SK-N-SH (cell line): Measurements from ENCODE around the gene MOK.

ENCODE experiments used
- FOSL2 ChIP-seq: IDR thresholded peaks from 2 replicates; pipeline ENCODE4 v1.4.0; 2012; ENCODE audit warnings: low read depth, mild to moderate bottlenecking, moderate library complexity, borderline replicate concordance
- JUND ChIP-seq: IDR thresholded peaks from 2 replicates; pipeline ENCODE4 v1.4.0; 2012
- RAD21 ChIP-seq: IDR thresholded peaks from 2 replicates; pipeline ENCODE4 v1.6.1; 2012; ENCODE audit warnings: mild to moderate bottlenecking, low read length
- RCOR1 ChIP-seq: fragments of 150-350 bp; IDR thresholded peaks from 2 replicates; pipeline ENCODE4 v1.6.1; 2017; ENCODE audit warnings: antibody characterized with exemption, low read length
- TAF1 ChIP-seq: IDR thresholded peaks from 2 replicates; pipeline ENCODE4 v1.6.1; 2012; ENCODE audit warnings: low read depth, mild to moderate bottlenecking, low read length, moderate library complexity, borderline replicate concordance
- TCF12 ChIP-seq: IDR thresholded peaks from 2 replicates; pipeline ENCODE4 v1.4.0; 2012
- YY1 ChIP-seq: IDR thresholded peaks from 2 replicates; pipeline ENCODE4 v1.4.0; 2012; ENCODE audit warnings: low read depth, mild to moderate bottlenecking
- TF ChIP-seq, protein P1 (sequence below): fragments of 200-600 bp; sonication (generic); IDR thresholded peaks from 2 replicates; pipeline ENCODE4 v1.6.1; 2017; ENCODE audit warnings: antibody characterized with exemption, mild to moderate bottlenecking, moderate library complexity
- TF ChIP-seq, protein P2 (sequence below): IDR thresholded peaks from 2 replicates; pipeline ENCODE4 v1.4.0; 2012; ENCODE audit warnings: low read depth, borderline replicate concordance
- TF ChIP-seq, protein P3 (sequence below): IDR thresholded peaks from 2 replicates; pipeline ENCODE4 v1.6.1; 2012; ENCODE audit warnings: mild to moderate bottlenecking, low read depth, low read length, moderate library complexity
- TF ChIP-seq, protein P4 (sequence below): IDR thresholded peaks from 2 replicates; pipeline ENCODE4 v1.4.0; 2012; ENCODE audit warnings: low read depth
- TF ChIP-seq, protein P5 (sequence below): fragments of 150-350 bp; IDR thresholded peaks from 2 replicates; pipeline ENCODE4 v1.6.1; 2017; ENCODE audit warnings: antibody characterized with exemption, low read length, low read depth, borderline replicate concordance

DNA sequence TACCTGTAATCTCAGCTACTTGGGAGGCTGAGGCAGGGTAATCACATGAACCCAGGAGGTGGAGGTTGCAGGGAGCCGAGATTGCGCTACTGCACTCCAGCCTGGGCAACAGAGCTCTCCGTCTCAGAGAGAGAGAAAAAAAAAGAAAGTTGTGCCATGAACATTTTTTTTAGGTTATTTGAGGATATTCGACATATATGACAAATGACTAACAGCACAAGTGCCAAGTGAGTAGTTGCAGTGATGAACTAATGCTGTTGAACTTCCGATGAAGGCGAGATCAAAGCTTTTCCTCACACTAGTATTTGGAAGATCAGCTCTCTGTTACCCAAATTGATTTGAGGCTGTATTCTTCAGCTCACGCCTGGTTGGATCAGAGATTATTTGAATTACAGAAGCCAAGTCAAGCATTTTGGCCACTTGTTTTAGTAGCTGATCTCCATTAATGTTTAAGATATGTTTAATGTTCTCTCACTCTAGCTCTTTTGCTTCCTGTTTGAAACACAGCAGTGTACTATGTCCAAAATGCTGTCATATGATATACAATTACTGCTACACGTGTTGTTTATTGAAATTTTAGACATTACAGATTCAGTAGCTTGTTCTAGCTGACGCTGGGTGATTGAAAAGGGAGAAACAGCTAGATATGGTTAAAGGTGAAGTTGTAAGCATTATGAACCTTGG lies 121.9 kb downstream of the MOK start:
- TF ChIP-seq, protein P1, sequence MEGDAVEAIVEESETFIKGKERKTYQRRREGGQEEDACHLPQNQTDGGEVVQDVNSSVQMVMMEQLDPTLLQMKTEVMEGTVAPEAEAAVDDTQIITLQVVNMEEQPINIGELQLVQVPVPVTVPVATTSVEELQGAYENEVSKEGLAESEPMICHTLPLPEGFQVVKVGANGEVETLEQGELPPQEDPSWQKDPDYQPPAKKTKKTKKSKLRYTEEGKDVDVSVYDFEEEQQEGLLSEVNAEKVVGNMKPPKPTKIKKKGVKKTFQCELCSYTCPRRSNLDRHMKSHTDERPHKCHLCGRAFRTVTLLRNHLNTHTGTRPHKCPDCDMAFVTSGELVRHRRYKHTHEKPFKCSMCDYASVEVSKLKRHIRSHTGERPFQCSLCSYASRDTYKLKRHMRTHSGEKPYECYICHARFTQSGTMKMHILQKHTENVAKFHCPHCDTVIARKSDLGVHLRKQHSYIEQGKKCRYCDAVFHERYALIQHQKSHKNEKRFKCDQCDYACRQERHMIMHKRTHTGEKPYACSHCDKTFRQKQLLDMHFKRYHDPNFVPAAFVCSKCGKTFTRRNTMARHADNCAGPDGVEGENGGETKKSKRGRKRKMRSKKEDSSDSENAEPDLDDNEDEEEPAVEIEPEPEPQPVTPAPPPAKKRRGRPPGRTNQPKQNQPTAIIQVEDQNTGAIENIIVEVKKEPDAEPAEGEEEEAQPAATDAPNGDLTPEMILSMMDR, result no peak
- no peak for TF ChIP-seq TCF12
- TF ChIP-seq TAF1, result no peak
- TF ChIP-seq, protein P2, sequence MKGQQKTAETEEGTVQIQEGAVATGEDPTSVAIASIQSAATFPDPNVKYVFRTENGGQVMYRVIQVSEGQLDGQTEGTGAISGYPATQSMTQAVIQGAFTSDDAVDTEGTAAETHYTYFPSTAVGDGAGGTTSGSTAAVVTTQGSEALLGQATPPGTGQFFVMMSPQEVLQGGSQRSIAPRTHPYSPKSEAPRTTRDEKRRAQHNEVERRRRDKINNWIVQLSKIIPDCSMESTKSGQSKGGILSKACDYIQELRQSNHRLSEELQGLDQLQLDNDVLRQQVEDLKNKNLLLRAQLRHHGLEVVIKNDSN, result no peak
- no peak for TF ChIP-seq RAD21
- no peak for TF ChIP-seq YY1
- TF ChIP-seq FOSL2, result no peak
- TF ChIP-seq RCOR1, result no peak
- TF ChIP-seq, protein P3, sequence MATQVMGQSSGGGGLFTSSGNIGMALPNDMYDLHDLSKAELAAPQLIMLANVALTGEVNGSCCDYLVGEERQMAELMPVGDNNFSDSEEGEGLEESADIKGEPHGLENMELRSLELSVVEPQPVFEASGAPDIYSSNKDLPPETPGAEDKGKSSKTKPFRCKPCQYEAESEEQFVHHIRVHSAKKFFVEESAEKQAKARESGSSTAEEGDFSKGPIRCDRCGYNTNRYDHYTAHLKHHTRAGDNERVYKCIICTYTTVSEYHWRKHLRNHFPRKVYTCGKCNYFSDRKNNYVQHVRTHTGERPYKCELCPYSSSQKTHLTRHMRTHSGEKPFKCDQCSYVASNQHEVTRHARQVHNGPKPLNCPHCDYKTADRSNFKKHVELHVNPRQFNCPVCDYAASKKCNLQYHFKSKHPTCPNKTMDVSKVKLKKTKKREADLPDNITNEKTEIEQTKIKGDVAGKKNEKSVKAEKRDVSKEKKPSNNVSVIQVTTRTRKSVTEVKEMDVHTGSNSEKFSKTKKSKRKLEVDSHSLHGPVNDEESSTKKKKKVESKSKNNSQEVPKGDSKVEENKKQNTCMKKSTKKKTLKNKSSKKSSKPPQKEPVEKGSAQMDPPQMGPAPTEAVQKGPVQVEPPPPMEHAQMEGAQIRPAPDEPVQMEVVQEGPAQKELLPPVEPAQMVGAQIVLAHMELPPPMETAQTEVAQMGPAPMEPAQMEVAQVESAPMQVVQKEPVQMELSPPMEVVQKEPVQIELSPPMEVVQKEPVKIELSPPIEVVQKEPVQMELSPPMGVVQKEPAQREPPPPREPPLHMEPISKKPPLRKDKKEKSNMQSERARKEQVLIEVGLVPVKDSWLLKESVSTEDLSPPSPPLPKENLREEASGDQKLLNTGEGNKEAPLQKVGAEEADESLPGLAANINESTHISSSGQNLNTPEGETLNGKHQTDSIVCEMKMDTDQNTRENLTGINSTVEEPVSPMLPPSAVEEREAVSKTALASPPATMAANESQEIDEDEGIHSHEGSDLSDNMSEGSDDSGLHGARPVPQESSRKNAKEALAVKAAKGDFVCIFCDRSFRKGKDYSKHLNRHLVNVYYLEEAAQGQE, result no peak
- no peak for TF ChIP-seq JUND
- TF ChIP-seq, protein P4, sequence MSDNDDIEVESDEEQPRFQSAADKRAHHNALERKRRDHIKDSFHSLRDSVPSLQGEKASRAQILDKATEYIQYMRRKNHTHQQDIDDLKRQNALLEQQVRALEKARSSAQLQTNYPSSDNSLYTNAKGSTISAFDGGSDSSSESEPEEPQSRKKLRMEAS, result no peak
- TF ChIP-seq, protein P5, sequence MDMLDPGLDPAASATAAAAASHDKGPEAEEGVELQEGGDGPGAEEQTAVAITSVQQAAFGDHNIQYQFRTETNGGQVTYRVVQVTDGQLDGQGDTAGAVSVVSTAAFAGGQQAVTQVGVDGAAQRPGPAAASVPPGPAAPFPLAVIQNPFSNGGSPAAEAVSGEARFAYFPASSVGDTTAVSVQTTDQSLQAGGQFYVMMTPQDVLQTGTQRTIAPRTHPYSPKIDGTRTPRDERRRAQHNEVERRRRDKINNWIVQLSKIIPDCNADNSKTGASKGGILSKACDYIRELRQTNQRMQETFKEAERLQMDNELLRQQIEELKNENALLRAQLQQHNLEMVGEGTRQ, result no peak
